GM19240 (cell line): ENCODE measurements around the gene MPC1.

ENCODE experiments used
- DNase-seq: peaks from one replicate; pipeline ENCODE4 v3.0.0; 2011; ENCODE audit warnings: low spot score; ENCODE audit not compliant: insufficient read length

The MPC1 gene

DNA sequence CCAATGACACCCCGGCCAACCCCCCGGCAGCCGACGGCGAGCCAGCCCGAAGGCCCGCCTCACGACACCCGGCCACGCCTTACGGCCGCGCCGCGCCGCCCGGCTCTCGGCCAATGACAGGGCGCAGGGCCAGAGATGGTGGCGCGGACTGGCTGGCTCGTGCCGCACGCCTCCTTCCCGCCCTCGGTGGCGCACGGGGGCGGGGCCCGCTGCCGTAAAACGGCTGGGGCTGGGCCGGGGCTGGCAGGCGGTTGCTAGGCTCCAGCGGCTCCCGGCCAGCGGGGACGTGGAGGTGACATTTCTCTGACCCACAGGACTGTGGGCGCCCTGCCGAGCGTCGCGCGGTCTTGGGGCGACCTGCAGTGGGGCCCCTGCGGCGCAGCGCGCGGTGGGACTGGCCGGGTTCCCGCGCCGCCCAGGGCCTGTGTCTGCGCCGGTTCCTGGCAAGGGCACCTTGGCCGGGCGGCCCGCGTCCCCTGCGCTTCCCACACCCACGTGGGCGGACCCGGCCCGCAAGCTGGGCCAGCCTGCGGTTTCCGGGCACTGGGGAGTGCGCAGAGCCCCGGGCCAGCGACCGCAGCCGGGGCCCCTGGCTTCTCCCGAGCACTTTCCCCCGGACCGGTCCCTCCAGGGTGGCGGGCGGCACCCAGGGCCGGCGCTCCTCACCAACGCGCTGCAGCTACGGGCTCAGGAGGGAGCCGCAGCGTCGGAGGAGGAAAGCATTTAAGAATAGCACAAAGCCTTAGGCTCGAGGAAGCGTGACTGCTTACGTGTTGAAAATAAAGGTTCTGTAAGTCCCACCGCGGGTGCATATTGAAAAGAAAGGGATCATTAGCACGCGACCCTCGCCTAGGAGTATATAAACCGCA lies at the start of gene MPC1:
Gene MPC1, minus strand, starts transcription at position 8 of the 869 bp plus-strand sequence. CDS start 64 bp downstream, outside the sequence.
- peak; percentile 92 for DNase-seq

GRCh38 chr6:166430269-166430668 lies 47.5 kb upstream of the MPC1 start:
- DNase-seq = no peak

GRCh38 chr6:166424431-166424830 lies 41.7 kb upstream of the MPC1 start:
- DNase-seq = no peak

DNA sequence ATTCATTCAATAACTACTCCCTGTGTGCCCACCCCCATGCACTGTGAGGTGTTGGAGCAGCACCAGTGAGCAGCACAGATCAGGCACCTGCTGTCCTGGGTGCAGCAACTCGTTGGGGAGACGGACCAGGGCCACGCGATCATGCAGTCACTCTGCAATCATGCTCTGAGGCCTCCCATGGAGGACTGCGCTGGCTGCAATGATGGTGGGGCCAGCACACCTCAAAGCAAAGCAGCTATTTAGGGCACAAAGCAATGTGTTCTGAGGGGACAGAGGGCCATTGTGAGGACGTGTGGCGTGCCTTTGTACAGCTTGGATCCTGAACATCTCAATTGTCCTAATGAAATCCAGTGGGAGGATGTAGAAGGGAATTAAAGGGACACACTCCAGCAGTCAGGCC lies 41.0 kb upstream of the MPC1 start:
- DNase-seq = no peak

GRCh38 chr6:166423051-166423745 lies 40.5 kb upstream of the MPC1 start:
- no peak for DNase-seq

GRCh38 chr6:166422201-166422940 lies 39.6 kb upstream of the MPC1 start:
- DNase-seq = no peak

DNA sequence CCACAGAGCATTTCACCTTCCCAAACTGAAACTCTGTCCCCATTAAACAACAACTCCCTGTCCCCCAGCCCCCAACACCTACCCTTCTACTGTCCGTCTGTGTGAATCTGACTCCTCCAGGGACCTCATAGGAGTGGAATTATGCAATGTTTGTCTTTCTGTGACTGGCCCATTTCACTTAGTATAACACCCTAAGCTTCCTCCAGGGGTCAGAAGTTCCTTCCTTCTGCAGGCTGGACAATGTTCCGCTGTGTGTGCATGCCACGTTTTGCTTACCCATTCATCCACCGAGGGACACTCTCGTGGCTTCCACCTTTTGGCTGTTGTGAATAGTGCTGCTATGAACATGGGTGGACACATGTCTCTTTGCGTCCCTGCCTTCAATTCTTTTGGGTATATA lies 37.6 kb upstream of the MPC1 start:
- no peak for DNase-seq

- no peak for DNase-seq
These were observed 37.0 kb upstream of the MPC1 start for GRCh38 chr6:166419717-166420116.

GRCh38 chr6:166419286-166419685 lies 36.5 kb upstream of the MPC1 start:
- DNase-seq = peak; percentile 37

GRCh38 chr6:166418691-166419143 lies 36.0 kb upstream of the MPC1 start:
- DNase-seq = no peak

GRCh38 chr6:166417285-166417691 lies 34.5 kb upstream of the MPC1 start:
- DNase-seq = no peak

DNA sequence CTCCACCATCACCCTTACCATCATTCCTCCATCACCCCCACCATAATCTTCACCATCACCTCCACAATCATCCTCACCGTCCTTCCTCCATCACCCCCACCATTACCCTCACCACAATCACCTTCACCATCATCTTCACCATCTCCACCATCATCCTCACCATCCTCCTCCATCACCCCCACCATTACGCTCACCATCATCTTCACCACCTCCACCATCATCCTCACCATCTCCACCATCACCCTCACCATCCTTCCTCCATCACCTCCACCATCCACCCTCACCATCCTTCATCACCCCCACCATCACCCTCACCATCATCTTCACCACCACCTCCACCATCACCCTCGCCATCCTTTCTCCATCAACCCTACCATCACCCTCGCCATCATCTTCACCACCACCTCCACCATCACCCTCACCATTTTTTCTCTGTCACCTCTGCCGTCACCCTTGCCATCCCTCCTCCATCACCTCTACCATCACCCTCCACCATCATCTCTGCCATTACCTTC lies 33.1 kb upstream of the MPC1 start:
- DNase-seq = no peak

DNA sequence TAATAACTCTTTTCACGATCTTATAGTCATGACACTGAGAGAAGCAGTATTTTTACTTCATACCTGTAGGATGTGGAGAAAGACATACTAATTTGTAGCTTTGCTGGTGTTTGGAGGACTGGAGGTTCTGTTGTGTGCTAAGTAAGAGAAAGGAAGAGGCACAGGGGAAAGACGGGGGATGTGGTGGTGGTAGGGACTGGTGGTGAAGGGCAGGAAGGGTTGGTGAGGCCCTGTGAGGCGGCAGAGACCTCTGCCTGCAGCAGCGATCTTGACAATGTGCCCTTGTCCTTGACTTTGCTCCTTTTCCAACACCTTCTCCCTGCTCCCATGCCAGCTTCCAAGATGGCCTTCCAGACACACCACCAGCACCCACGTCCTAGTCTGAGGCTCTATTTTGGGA lies 32.6 kb upstream of the MPC1 start:
- no peak for DNase-seq

GRCh38 chr6:166413491-166413951 lies 30.8 kb upstream of the MPC1 start:
- no peak for DNase-seq

DNA sequence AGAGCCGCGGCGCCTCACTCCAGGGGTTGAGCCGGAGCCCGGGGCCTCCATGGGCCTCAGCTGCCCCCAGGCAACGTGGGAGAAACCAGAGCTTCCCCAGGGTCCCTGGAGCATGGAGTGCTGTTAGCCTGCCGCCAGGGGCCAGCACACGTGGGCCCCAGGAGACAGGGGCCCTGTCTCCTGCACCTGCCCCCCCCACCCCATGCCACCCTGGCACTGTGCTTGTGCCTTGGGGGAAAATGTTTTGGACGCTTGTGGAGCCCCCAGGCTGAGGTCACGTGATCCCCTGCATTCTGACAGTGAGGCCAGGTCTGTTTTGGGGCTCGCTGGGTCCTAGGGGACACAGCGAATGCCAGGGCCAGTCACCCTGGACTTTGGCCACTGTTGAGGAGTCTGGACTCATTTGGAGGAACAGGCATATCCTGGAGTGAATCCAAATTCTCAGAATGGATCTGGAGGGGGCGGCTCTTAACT lies 30.2 kb upstream of the MPC1 start:
- no peak for DNase-seq

- DNase-seq = no peak
These were observed 29.6 kb upstream of the MPC1 start for GRCh38 chr6:166412156-166412910.

DNA sequence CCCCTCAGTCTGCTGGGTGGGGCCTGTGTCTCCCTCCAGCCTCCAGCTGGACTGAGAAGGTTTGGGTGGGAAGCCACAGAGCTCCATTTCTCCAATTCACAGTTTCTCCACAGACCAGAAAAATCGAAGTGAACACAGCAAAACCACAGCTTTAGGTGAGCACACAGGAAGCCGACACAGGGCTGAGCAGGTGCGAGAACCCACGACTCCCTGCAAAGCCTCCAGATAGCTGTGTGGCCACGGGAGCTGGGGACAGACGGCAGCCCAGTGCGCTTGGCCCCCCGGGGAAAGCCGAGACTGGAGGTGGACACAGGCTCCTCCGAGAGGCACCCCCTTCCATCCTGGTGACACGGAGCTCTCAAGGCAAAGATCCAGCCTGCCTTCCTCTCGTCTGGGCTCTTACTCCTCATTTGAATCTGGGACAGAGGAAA lies 29.0 kb upstream of the MPC1 start:
- DNase-seq = no peak

- no peak for DNase-seq
These were observed 28.5 kb upstream of the MPC1 start for GRCh38 chr6:166411271-166411670.

DNA sequence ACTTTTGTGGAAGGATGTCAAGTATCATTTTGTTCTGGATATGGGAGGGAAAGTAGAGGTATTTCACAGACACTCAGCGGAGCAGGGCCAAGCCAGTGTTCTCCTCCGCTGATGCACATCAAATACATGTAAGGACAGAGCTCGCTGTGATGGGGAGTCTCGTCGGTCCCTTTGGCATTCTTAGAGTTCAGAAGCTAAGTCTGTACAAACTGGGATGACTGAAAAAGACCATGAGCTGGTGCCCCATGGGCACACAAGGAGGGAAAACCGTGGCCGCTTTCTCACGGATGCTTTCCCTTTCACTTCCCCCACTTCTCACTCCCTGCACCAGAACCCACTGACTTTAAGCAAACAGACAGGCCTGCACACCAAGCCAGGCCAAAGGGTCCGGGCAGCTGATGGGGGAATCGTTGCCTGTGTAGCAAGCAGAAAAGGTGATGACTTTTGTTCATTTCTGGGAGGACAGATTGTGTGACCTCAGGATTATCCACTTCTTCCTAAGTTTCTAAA lies 27.7 kb upstream of the MPC1 start:
- DNase-seq = no peak
